HK-2 (cell line): ENCODE measurements around the gene ZNF747.
"Not testable (repeated sequence)": the region's sequence is repeated elsewhere in the genome, so short reads cannot be mapped to it uniquely, and the experiment has no call there.

Source experiments
- DNase-seq: peaks from one replicate; pipeline ENCODE4 v3.0.0-alpha.2; 2018; ENCODE audit not compliant: unreplicated experiment

The ZNF747 gene

DNA sequence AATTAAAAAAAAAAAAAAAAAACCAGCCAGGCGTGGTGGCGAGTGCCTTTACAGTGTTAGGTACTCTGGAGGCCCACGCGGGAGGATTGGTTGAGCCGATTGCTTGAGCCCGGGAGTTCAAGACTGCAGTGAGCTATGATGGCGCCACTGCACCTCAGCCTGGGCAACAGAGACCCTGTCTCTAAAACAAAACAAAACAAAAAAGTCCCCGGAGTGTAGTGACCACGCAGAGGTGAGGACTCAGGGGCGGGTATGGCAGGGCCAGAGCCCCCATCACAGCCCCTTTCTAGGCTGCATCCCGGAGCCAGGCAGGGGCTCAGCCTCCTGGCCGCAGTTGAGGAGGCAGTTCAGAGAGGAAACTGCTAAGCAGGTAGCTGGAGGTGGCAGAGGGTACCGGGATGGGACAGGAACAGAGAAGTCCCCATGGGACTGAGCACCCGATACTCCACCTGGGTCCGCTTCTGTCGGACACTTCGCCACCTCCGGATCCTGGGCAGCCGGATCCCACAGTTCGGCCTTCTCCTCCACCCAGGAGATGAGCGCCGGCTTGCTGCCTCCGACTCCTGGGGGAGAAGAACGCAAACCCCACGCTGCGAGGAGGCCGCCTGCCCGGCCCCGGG lies 800 bp downstream of the ZNF747 start:
- DNase-seq: no peak

DNA sequence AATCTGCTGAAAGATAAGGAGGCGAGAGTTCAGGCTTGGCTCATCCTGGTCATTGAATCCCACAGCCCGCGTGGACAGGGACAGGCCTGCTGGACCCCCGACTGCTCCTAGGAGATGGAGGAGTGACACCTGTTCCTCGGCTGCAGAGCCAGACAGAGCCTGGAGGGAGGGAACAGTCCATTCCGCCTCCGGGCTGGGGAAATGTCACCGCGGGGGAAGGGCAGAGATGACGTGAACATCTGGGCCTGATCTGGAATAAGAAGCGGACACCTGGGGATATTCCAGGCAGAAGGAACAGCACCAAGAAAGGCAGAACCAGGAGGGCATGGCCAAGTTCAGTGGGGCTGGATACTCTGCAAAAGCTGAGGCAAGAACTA lies 1.5 kb downstream of the ZNF747 start:
- no peak for DNase-seq

DNA sequence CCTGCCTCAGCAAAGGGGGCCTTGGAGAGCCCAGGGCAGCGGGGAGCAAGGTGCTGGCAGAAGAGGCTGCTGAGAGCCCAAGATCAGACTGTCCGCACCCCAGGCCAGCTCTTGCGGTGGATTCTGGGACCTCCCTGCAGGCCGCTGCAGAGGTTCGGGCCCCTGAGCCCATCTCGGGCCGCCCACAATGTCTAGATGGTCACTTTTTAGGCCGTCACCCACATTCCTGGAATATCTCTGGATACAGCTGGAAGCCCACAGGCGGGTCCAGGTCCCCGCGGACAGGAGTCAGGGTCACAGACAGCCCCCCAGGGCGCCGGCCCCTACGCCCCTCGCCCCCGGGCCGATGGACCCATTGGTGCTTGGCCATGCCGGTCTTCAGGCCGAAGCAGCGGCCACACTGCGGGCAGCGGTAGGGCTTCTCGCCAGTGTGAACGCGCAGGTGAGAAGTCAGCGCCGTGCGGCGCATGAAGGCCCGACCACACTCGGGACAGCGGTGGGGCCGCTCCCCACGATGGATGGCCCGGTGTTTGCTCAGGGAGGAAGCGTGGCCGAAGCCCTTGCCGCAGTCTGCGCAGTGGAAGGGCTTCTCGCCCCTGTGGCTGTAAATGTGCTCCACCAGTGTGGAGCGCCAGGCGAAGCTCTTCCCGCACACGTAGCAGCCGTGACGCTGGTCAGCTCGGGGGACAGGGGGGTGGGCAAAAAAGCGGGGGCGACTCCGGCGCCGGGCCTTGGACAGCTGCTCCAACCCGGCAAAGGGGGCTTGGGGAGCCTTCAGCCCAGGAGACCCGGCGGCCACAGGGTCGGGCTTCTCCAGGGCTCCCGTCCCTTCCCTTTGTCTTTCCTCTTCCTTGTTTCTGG lies 2.1 kb downstream of the ZNF747 start:
- no peak for DNase-seq

DNA sequence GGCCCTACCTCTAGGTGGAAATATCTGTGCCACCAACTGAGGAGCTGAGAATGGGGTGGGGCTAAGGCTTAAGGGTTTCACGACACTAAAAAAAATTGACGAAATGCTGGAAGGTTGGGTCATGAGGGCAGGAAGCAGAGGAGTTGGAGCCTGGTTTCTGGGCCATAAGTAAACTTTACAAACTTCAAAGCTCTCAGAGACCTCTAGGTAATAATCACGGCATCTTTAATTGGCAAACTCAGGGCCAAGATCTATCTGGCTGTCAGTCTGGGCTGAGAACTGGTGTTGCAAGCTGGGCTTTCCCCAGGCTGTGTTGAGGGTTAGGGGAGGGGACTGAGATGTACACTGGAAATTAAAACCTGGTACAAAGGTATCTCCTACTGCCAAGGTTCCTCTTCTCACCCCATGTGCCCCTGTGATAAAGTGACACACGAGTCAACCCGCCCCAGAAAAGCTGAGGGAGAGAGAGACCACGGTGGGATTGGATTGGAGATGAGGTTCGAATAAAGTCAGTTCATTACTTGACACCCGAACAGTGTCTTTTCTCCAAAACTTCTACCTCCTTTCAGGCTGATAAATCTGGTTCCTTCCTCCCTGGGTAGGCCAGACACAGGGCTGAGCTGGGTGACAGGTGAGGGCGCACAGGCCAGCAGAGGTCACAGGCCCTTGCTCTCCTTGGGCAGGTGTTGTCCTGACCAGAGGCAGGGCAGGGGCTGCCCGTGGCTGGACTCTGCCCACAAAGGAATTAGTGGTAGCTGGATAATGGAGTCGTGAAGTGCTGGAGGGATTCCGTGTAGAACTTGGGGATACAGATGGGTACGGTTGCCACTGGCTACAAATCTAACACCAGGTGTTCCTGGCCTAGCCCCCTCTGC lies 4.3 kb downstream of the ZNF747 start:
- no peak for DNase-seq

DNA sequence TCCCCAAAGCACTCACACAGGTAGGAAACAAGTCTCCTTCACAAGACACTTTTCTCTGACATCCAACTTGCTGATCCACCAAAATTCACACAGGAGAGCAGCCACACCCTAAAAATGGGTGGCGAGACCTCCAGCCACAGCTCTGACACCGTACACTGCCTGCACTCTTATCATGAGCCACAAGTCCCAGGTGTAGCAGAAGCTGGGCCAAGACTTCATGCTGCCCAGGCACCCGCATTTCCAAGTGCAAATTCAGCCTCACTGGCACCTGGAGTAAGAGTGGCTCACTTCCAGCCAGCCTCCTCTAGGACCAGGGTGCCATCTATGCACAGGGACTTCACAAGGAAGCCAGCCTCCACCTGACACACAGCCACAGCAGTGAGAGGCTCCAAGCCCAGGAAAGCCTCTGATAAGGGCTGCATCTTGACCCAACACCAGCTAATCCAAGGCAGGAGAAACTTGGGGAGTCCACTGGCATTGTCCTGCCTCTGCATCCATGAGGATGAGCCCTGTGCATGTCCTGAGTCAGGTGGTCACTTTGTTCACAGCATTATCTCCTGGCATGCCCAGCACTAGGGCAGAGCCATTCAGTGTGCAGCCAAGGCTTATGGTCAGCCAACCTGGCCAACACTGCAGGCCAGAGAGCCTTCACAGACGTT lies 5.7 kb downstream of the ZNF747 start:
- DNase-seq: no peak

DNA sequence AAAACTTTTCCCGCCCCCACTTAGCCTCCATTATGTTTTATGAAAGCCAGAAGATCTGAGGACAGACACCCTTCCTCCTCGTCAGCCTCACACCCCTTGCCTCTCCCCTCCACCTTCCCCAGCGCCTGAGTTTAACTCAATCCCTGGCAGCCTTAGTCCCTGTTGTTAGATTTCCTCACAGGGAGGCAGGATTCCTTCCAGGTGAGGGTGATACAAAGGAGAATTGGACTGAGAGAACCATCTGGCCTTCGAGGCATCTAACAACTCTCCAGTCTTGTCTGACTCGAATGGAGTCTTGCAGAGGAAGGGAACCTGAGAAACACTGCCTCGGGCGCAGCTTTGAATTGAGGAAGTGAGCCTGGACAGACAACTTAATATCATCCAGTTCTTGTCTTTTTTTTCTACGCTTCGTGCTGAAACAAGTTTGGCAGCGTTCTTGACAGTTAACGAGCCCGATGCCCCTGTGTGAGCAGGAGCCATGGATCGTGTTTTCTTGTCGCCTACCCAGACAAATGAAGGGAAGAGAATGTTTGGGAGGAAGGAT lies 7.0 kb downstream of the ZNF747 start:
- DNase-seq: no peak

DNA sequence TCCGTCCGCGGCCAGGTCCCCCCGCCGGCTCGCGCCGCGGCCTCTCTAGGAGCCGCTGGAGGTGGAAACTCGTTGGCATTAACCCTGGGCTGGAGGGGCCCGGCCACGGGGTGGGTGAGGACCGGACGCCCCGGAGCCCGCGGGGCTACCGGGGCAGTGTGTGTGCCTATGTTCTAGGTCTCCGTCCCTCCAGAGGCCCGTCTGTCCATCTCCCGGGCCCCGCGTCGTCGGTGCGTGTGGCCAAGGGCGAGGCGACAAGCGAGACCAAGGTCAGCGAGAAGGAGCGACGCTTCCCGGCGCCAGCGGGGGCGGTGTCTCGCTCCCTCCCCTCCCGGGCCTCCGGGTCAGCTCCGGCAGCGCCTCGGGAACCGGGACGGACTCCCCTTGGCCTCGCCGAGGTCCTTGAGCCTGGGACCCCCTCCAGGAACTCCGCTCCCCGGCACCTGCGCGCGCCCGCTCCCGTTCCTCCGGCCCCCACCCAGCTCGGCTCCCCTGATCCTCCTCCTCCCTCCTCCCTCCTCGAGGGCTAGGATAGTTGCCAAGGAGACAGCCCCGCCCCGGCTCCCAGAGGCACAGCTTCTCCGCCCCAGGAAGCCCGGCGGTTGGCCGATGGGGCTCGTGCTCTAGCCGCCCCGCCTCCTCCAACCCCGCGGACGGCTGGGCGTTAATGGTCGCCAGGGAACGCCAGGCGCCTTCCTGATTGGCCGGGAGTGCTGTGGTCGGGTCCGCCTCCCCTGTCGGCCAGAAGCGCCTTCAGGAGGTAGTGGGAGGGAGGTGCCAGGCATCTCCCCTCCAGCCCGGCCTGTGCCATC lies 7.6 kb downstream of the ZNF747 start:
- DNase-seq: peak; percentile 95

DNA sequence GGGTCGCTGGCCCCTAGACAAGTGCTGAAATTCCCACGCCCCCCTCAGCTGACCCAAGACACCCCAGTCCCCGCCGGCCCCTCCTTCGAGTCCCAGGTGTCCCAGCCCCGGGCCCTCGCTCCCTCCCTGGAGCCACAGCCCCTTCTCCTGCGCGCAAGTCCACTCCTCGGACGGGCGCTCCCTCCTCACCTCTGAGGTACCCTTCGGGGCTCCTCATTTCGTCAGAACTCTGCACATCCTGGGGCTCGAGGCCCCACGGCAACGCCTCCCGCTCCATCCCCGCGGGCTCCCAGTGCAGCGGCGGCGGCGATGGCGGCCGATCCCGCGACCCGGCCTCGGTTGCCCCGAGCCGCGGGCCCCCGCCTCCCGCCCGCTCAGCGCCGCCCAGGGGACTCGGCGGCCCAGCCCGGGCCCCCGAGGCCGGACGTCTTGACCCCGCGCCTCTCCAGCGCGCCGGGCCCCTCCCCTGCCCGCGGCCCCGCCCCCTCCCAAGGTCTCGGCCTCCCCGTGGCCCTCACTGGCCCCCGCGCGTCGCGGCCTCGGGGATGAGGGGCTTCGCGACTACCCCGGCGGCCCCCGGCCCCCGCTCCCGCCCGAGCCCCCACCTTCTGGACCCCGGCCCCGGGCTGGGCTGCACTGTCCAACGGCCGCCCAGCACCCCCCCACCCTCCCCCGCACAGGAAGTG lies 8.4 kb downstream of the ZNF747 start, which contains the start of gene ZNF768:
TSS of gene ZNF768 (minus strand) at position 430 of the 686 bp plus-strand sequence. CDS start at position 277, 153 bp downstream.
- DNase-seq: no peak

DNA sequence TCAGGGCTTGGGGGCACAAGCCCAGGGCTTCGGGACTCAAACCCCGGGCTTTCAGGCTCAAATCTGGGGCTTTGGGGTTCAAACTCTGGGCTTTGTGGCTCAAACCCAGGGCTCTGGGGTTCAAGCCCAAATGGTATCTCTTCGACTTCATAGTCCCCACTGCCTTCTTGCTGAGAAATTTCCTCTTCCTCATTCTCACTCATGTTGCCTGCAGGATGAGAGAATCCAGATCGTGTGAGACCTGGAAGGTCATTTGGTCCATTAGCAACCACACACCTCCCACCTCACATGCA lies 8.9 kb downstream of the ZNF747 start:
- no peak for DNase-seq

DNA sequence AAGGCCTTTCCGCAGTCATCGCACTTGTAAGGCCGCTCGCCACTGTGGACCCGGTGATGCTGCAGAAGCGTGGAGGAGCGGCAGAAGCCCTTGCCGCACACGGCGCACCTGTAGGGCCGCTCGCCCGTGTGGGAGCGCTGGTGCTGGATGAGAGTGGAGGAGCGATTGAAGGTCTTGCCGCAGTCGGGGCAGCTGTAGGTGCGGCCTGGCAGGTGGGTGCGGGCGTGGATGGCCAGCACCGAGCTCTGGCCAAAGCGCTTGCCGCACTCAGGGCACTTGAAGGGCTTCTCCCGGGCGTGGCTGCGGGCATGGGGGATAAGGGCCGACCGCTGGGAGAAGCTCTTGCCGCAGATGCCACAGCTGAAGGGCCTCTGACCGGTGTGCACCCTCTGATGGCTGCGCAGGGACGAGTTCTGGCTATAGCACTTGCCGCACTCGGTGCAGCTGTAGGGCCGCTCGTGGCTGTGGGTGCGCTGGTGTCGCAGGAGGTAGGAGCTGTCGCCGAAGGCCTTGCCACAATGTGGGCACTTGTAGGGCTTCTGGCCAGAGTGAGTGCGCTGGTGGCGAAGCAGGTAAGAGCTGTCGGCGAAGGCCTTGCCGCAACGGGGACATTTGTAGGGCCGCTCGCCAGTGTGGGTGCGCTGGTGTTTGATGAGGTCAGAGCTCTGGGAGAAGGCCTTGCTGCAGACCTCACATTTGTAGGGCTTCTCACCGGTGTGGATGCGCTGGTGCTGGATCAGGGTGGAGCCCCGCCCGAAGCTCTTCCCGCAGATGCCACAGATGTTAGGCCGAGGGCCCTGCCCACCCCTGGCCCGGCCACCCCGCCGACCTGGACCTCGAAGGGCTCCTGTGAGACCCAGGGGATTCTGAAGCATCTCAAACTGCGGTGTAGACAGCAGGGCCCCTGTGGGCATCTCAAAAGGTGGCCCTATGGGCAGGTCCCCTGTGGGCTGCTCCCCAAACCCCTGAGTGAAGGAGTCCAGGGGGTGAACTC lies 9.8 kb downstream of the ZNF747 start:
- no peak for DNase-seq

DNA sequence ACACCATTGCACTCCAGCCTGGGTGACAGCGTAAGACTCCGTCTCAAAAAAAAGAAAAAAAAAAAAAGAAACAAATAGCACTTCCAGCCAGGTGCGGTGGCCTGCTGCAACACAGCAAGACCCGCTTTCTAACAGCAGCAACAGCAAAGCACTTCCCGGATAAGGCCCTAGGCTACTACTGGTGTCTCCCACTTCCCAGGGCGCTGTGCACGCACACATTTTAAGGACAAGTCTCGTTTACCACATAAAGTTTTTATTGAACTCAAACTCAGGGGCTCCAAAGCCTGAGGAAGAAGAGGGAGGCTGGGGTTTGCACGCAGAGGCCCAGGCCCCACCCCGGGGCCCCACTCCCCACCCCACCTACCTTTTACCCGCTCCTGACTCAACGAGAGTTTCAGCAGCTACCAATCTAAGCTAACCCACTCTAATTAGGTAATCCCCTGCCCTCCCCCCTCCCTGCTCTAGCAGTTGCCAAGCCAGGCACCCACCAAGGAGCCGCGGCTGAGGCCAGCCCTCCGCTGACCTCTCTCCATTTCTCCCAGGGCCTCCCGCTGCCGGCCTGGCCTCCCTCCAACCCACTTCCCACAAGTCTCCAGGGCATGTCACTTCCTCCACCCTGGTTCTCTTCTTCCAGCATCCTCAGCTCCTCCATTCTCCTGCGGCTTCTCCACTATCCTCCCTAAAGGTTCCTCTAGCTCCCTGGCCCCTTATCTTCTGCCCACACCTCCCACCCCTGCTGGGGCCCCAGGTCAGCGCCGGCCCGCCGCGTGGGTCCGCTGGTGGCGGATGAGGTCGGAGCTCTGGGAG lies 10.7 kb downstream of the ZNF747 start:
- peak; percentile 13 for DNase-seq

DNA sequence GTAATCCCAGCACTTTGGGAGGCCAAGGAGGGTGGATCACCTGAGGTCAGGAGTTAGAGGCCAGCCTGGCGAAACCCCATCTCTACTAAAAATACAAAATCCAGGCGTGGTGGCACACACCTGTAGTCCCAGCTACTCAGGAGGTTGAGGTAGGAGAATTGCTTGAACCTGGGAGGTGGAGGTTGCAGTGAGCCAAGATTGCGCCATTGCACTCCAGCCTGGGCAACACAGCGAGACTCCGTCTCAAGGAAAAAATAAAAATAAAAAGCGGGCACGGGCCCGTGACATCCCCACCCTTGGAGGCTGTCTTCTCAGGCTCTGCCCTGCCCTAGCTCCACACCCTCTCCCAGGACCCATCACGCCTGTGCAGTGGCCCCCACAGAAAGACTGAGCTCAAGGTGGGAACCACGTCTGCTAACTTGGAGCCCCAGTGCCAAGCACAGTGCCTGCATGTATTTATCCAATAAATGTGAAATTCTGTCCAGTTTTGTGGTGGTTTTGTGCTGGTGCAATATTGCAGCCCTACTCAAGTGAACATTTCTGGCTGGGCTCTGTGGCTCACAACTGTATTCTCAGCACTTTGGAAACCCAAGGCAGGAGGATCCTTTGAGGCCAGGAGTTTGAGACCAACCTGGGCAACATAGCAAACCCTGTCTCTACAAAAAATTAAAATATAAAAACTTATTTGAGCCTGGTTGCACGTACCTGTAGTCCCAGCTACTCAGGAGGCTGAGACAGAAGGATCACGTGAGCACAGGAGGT lies 11.8 kb downstream of the ZNF747 start:
- DNase-seq: not testable (repeated sequence)

DNA sequence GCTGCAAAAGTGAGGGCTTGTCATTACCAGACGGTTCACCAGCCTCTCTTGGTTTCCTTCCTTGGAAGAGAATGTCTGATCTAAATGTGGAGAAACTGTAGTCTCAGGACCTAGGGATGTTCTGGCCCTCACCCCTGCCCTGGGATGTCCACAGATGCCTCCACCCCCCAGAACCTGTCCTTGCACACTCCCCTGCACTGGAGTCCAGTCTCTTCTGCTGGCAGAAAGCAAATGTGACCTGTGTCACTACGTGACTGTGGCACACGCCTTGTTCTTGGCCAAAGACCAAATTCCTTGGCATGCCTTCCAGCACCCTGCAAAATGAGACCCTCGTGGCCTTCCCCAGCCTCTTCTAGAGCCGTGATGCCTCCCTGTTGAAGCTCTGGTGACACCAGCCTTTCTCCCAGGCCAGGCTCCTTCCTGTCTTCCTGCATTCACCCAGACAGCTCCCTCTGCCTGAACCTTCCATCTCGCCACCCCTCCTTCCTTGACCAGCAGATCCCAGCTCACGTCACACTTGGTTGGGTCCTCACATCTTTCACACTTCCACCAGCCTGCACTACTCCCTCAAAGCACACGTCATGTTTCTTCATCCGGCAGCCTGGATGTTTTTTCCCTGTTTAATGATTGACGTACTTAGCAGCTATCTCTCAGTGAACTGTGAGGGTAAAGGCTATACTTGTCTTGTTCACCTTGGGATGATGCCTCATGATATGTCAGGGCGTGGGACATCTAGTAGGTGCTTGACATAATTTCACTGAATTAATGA lies 12.6 kb downstream of the ZNF747 start:
- peak; percentile 64 for DNase-seq

DNA sequence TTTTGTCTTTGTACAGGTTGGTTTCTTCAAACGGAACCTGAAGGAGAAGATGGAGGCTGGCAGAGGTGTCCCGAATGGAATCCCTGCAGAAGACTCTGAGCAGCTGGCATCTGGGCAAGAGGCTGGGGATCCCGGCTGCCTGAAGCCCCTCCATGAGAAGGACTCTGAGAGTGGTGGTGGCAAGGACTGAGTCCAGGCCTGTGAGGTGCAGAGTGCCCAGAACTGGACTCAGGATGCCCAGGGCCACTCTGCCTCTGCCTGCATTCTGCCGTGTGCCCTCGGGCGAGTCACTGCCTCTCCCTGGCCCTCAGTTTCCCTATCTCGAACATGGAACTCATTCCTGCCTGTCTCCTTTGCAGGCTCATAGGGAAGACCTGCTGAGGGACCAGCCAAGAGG lies 13.2 kb downstream of the ZNF747 start:
- no peak for DNase-seq

DNA sequence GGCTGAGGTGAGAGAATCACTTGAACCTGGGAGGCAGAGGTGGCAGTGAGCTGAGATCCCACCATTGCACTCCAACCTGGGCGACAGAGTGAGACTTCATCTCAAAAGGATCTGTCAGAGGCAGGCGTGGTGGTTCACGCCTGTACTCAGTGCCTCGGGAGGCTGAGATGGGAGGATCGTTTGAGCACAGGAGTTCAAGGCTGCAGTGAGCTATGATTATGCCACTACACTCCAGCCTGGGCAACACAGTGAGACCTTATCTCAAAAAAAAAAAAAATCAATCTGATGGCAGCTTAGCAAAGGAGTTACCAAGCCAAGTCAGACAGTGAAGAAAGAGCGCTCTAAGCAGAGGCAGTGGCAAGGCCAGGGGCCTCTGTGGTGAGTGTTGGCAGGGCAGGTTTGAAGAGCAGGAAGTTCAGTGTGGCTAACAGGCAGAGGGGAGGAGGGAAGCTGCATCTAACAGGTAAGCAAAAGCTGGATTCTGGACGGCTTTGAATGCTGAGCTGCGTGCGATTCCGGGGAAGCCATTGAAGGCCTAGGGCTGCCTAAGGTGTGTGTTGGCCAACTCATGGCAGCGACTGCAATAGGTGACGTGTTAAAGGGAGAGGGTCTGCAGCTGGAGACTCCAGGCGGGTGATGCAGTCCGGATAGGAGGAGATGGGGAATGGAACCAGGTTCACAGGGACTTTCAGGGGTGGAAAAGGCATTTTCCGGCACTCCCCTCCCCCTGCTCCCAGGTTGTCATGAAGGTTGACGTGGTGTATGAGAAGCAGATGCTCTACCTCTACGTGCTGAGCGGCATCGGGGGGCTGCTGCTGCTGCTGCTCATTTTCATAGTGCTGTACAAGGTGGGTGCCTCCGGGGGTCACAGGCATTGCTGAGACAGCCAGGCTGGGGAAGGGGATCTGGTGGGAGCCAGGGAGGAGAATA lies 15.3 kb downstream of the ZNF747 start:
- no peak for DNase-seq

DNA sequence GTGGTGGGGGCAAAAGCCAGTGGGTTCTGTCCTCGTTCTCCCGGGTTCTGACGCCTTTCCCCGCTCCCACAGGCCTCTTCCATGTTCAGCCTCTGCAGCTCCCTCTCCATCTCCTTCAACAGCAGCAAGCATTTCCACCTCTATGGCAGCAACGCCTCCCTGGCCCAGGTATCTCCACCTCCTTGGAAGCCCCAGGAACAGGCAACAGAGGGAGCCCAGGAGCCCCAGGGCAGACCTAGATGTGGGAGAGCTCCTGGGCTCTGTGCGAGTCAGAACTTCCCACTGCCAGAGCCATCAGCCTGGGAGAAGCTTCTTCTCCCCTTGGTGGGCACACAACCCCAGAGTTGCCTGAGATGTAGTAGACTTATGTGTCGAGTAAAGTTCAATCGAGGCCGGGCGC lies 16.1 kb downstream of the ZNF747 start:
- DNase-seq: no peak
